Measurements from ENCODE around the gene KNCN.

Gene KNCN

DNA sequence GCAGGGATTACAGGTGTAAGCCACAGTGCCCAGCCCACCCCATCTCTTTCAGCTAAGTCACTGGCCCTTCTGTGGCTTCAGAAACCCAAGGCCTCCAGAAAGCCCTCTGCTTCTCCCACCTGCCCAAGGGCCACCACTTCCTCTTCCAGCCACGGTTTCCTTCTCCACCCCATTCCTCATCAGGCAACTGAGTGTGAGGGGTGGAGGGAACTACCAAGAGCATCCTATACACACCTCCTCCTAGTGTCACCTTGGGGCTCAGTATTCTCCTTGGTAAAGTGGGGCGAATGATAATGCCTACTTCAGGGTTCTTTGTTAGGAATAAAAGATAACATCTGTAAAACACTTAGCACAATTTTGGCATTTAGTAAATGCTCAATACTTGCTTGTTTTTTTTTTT is 30.0 kb downstream of the KNCN start:
- TF ChIP-seq, protein P1, sequence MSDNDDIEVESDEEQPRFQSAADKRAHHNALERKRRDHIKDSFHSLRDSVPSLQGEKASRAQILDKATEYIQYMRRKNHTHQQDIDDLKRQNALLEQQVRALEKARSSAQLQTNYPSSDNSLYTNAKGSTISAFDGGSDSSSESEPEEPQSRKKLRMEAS (IDR thresholded peaks at IDR 0.05) = no peak
- TF ChIP-seq YY1 (IDR thresholded peaks at IDR 0.05; ENCODE audit: low read depth) (no peak), ZBTB7A (IDR thresholded peaks at IDR 0.05; ENCODE audit: low read depth) (no peak), CREB1 (IDR thresholded peaks at IDR 0.05; ENCODE audit: low read depth) (no peak)

DNA sequence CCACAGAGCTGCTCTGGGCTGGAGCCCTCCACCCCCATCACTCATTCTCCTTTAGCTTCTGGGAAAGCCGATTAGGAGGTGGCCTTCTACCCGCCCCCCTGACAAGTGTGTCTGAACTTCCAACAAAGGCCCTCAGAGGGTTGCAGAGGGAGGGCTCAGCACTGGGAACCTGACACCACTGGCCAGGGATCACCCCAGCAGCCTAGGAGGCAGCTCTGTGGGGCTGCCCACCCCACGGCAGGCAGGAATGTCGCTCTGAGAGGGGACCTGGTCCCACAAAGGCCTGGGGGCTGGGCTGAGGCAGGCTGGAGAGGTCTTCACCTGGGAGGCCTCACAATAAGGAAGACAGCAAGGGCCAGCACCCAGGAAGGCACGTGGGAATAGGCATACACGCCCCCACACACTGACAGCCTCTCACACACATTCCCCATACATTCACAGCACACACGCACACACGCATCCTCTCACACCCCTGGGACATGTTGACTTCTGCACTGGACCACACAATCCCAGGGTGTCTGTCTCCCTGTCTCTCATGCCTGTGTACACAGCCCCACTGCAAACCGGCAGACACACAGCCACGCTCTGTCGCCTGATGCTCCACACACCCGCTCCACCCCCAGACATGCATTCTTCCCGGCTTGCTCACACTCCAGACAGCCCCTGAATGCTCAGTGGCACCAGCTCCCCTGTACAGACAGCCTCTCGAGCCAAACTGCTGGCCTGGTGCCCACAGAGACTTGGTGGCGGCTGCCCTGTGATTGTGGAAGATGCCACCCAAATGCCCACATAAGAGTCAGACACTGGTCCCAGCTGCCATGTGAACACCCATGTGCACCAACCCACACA is 31.2 kb downstream of the KNCN start:
- TF ChIP-seq, protein P2, sequence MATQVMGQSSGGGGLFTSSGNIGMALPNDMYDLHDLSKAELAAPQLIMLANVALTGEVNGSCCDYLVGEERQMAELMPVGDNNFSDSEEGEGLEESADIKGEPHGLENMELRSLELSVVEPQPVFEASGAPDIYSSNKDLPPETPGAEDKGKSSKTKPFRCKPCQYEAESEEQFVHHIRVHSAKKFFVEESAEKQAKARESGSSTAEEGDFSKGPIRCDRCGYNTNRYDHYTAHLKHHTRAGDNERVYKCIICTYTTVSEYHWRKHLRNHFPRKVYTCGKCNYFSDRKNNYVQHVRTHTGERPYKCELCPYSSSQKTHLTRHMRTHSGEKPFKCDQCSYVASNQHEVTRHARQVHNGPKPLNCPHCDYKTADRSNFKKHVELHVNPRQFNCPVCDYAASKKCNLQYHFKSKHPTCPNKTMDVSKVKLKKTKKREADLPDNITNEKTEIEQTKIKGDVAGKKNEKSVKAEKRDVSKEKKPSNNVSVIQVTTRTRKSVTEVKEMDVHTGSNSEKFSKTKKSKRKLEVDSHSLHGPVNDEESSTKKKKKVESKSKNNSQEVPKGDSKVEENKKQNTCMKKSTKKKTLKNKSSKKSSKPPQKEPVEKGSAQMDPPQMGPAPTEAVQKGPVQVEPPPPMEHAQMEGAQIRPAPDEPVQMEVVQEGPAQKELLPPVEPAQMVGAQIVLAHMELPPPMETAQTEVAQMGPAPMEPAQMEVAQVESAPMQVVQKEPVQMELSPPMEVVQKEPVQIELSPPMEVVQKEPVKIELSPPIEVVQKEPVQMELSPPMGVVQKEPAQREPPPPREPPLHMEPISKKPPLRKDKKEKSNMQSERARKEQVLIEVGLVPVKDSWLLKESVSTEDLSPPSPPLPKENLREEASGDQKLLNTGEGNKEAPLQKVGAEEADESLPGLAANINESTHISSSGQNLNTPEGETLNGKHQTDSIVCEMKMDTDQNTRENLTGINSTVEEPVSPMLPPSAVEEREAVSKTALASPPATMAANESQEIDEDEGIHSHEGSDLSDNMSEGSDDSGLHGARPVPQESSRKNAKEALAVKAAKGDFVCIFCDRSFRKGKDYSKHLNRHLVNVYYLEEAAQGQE (IDR thresholded peaks at IDR 0.05; ENCODE audit: low read depth) = no peak
- TF ChIP-seq EGR1 (IDR thresholded peaks at IDR 0.05) (peak; percentile 85), YY1 (IDR thresholded peaks at IDR 0.05; ENCODE audit: low read depth) (peak; percentile 69), TCF12 (IDR thresholded peaks at IDR 0.05; ENCODE audit: low read depth) (peak; percentile 80), ZBTB7A (IDR thresholded peaks at IDR 0.05; ENCODE audit: low read depth) (no peak; the same call in none of the 2 replicates), CREB1 (IDR thresholded peaks at IDR 0.05; ENCODE audit: low read depth) (no peak), TEAD4 (IDR thresholded peaks at IDR 0.05) (peak; percentile 93), FOXM1 (IDR thresholded peaks at IDR 0.05; ENCODE audit: borderline replicate concordance, low read depth) (peak; percentile 66), TAF1 (IDR thresholded peaks at IDR 0.05; ENCODE audit: low read depth) (peak; percentile 51; the same call in 1 of the 2 replicates), NFIC (IDR thresholded peaks at IDR 0.05) (peak; percentile 94), CEBPB (IDR thresholded peaks at IDR 0.05) (no peak), EP300 (IDR thresholded peaks at IDR 0.05; ENCODE audit: borderline replicate concordance) (peak; percentile 92), RAD21 (IDR thresholded peaks at IDR 0.05; ENCODE audit: low read depth) (peak; percentile 15; the same call in 1 of the 2 replicates)
- TF ChIP-seq, protein P1 (IDR thresholded peaks at IDR 0.05) = peak; percentile 70
- TF ChIP-seq, protein P3, sequence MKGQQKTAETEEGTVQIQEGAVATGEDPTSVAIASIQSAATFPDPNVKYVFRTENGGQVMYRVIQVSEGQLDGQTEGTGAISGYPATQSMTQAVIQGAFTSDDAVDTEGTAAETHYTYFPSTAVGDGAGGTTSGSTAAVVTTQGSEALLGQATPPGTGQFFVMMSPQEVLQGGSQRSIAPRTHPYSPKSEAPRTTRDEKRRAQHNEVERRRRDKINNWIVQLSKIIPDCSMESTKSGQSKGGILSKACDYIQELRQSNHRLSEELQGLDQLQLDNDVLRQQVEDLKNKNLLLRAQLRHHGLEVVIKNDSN (IDR thresholded peaks at IDR 0.05) = peak; percentile 53; the same call in 1 of the 2 replicates

DNA sequence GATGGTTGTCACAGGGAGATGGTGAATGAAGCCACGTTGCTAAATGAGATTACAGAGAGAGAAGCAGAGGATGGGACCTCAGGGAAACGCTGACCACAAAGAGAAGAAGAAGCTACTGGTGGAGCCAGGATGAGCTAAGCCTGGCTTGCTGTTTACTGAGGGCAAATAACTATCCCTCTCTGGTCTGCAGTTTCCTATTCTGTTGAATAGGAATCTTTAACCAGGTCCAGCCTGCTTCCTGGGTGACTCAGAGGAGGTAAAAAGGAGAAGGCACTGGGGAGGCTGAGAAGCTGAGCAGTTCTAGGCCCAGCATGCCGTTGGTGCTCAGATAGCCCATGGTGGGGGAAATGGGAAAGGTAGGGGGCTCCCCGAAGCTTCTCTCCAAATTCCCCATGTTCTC is 32.2 kb downstream of the KNCN start:
- no peak for TF ChIP-seq CREB1 (IDR thresholded peaks at IDR 0.05; ENCODE audit: low read depth)
- no peak for TF ChIP-seq TAF1 (IDR thresholded peaks at IDR 0.05; ENCODE audit: low read depth)
- no peak for TF ChIP-seq CEBPB (IDR thresholded peaks at IDR 0.05)
- no peak for TF ChIP-seq FOXM1 (IDR thresholded peaks at IDR 0.05; ENCODE audit: borderline replicate concordance, low read depth)
- TF ChIP-seq EP300 (IDR thresholded peaks at IDR 0.05; ENCODE audit: borderline replicate concordance) = no peak
- no peak for TF ChIP-seq ZBTB7A (IDR thresholded peaks at IDR 0.05; ENCODE audit: low read depth)

DNA sequence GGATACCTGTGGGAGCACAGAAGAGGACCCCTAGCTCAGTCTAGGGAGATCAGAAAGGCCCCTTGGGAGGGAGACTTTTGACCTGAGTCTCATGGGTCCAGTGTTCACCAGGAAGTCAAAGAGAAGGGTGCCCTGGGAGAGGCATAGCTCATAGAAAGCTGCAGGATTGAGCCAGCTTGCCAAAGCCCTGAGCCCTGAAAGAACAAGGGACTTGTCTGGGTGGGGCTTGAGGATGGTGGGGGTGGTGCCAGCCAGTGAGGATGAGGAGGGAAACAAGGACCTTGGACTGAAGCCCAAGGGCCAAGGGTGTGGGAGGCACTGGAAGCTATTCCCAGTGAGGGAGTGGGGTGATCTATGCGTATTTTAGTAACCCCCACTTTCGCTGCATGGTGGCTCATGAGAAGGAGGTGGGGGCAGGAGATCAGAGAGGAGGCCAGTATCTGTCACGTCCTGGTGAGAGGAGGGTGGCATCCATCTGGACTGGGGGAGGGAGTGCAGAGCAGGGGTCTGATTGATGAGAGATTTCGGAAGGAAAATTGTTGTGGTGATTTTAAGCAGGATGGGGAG is 33.4 kb downstream of the KNCN start:
- TF ChIP-seq, protein P1 (IDR thresholded peaks at IDR 0.05) = no peak
- TF ChIP-seq NFIC (IDR thresholded peaks at IDR 0.05) (peak; percentile 19; the same call in 1 of the 2 replicates), EP300 (IDR thresholded peaks at IDR 0.05; ENCODE audit: borderline replicate concordance) (0 out of 2 replicates have a peak, but pooled peaks have one; percentile 41)

DNA sequence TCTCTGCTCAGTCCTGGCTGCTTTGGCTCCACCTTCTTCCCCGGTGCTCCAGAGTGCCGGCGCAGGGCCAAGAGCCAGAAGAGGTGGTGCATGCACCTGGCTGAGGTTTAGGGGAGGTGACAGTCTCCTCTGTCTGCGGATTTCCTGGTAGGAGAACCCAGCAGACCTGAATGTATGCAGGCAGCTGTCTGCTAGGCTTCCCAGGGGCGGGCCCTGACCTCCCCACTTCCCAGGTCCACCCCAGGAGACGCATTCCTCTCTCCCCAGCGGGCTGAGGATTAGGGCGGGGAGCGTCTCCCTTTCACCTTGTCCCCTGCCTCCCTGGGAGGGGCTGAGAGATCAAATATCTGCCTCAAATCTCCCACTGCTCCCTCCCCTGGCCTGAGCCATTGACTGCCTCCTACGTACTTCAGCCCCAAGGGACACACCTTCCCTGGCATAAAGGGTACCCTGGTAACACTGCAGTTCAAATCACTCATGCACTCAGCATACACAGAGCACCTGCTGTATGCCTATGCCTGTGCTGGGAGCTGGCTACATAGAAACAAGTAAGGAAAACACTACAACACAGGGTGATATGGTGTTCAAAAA is 34.3 kb downstream of the KNCN start:
- TF ChIP-seq, protein P2 (IDR thresholded peaks at IDR 0.05; ENCODE audit: low read depth) = 0 out of 2 replicates have a peak, but pooled peaks have one; percentile 30
- TF ChIP-seq CREB1 (IDR thresholded peaks at IDR 0.05; ENCODE audit: low read depth) (no peak; the same call in 1 of the 2 replicates), YY1 (IDR thresholded peaks at IDR 0.05; ENCODE audit: low read depth) (0 out of 2 replicates have a peak, but pooled peaks have one; percentile 7), TCF12 (IDR thresholded peaks at IDR 0.05; ENCODE audit: low read depth) (peak; percentile 99), EP300 (IDR thresholded peaks at IDR 0.05; ENCODE audit: borderline replicate concordance) (peak; percentile 100), ZBTB7A (IDR thresholded peaks at IDR 0.05; ENCODE audit: low read depth) (peak; percentile 80), TAF1 (IDR thresholded peaks at IDR 0.05; ENCODE audit: low read depth) (peak; percentile 8; the same call in 1 of the 2 replicates), CEBPB (IDR thresholded peaks at IDR 0.05) (peak; percentile 58; the same call in 1 of the 2 replicates), NFIC (IDR thresholded peaks at IDR 0.05) (peak; percentile 97), FOXM1 (IDR thresholded peaks at IDR 0.05; ENCODE audit: borderline replicate concordance, low read depth) (peak; percentile 99), RAD21 (IDR thresholded peaks at IDR 0.05; ENCODE audit: low read depth) (peak; percentile 23; the same call in 1 of the 2 replicates), EGR1 (IDR thresholded peaks at IDR 0.05) (peak; percentile 72; the same call in 1 of the 2 replicates), TEAD4 (IDR thresholded peaks at IDR 0.05) (peak; percentile 99)
- TF ChIP-seq, protein P3 (IDR thresholded peaks at IDR 0.05) = no peak
- TF ChIP-seq, protein P1 (IDR thresholded peaks at IDR 0.05) = peak; percentile 75
